Measurements from ENCODE around the gene CNNM2. TPM values are rescaled to one million over a fixed set of nuclear protein-coding genes. Genes with fewer than 3 reads are reported as not detected.
A peak's percentile ranks its signal among the peaks of the same experiment; 100 is the strongest.

Gene CNNM2
- total RNA-seq, 1 experiment from 2014 or later = 23.5 TPM

DNA sequence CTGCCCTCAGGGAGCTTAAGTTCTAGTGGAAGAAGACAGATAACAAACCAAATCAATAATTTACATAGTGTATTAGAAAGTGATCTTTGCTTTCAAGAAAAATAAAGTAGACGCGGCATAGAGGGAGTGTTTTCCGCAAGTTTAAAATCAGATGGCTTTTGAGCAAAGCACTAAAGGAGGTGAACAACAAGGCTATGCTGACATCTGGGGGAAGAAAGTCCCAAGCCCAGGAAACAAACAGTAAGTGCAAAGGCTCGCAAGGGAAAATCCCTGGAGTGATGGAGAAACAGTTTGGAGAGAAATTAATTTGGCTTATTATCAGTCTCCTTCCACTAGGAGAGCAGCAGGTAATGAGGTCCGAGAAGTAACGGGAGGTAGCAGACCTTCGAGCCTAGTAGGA lies 1.9 kb upstream of the CNNM2 start:
- H3K9me3 Mint-ChIP-seq = no peaks in the 10 kb centered on the region
- H3K4me1 Mint-ChIP-seq = peaks cover 25% of the 10 kb centered on the region
- peaks cover 18% of the 10 kb centered on the region for H3K27me3 Mint-ChIP-seq (ENCODE audit: low read depth)
- H3K36me3 Mint-ChIP-seq = no peaks in the 10 kb centered on the region
- peak overlapping the region; percentile 86 for H3K4me3 Mint-ChIP-seq
- H3K27ac Mint-ChIP-seq = no peak overlapping the region
- CTCF ChIA-PET = interaction anchor here (0.5 to 2.8 kb wide), 8 partner anchors 10 to 323 kb away, joined by 3 to 33 read pairs (median 4); partner anchors contain the start of gene AS3MT
- no peak for DNase-seq (ENCODE audit: low spot score)
- POLR2A ChIA-PET = no interaction called here
- no peak for ATAC-seq
- no peak for TF ChIP-seq MAX (CRISPR knock-in tag; IDR thresholded peaks at IDR 0.05)

- Mint-ChIP-seq H3K36me3 (no peaks in the 10 kb centered on the region), H3K4me3 (peak overlapping the region; percentile 86)
- TF ChIP-seq SMAD4 (CRISPR knock-in tag; IDR thresholded peaks at IDR 0.05) (no peak), MXD4 (CRISPR knock-in tag; IDR thresholded peaks at IDR 0.05; ENCODE audit: borderline replicate concordance) (no peak), ZMAT4 (CRISPR knock-in tag; IDR thresholded peaks at IDR 0.05) (no peak), ZNF317 (CRISPR knock-in tag; IDR thresholded peaks at IDR 0.05; ENCODE audit: borderline replicate concordance, low read depth) (no peak), MAX (CRISPR knock-in tag; IDR thresholded peaks at IDR 0.05) (no peak), SOX15 (CRISPR knock-in tag; IDR thresholded peaks at IDR 0.05) (no peak), GTF2I (CRISPR knock-in tag; conservative IDR thresholded peaks at IDR 0.05) (no peak), ZNF425 (CRISPR knock-in tag; conservative IDR thresholded peaks at IDR 0.05) (no peak), ZNF423 (CRISPR knock-in tag; IDR thresholded peaks at IDR 0.05) (peak; percentile 25; the same call in 1 of the 2 replicates), JUN (CRISPR knock-in tag; IDR thresholded peaks at IDR 0.05) (no peak), ZNF532 (CRISPR knock-in tag; IDR thresholded peaks at IDR 0.05; ENCODE audit: borderline replicate concordance) (no peak), RORB (CRISPR knock-in tag; IDR thresholded peaks at IDR 0.05) (no peak), E2F5 (CRISPR knock-in tag; IDR thresholded peaks at IDR 0.05) (no peak), FOXK1 (CRISPR knock-in tag; IDR thresholded peaks at IDR 0.05) (no peak)
- TF ChIP-seq, protein P1, sequence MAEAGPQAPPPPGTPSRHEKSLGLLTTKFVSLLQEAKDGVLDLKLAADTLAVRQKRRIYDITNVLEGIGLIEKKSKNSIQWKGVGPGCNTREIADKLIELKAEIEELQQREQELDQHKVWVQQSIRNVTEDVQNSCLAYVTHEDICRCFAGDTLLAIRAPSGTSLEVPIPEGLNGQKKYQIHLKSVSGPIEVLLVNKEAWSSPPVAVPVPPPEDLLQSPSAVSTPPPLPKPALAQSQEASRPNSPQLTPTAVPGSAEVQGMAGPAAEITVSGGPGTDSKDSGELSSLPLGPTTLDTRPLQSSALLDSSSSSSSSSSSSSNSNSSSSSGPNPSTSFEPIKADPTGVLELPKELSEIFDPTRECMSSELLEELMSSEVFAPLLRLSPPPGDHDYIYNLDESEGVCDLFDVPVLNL (CRISPR knock-in tag; IDR thresholded peaks at IDR 0.05; ENCODE audit: borderline replicate concordance, low read depth) = no peak
- TF ChIP-seq, protein P2, sequence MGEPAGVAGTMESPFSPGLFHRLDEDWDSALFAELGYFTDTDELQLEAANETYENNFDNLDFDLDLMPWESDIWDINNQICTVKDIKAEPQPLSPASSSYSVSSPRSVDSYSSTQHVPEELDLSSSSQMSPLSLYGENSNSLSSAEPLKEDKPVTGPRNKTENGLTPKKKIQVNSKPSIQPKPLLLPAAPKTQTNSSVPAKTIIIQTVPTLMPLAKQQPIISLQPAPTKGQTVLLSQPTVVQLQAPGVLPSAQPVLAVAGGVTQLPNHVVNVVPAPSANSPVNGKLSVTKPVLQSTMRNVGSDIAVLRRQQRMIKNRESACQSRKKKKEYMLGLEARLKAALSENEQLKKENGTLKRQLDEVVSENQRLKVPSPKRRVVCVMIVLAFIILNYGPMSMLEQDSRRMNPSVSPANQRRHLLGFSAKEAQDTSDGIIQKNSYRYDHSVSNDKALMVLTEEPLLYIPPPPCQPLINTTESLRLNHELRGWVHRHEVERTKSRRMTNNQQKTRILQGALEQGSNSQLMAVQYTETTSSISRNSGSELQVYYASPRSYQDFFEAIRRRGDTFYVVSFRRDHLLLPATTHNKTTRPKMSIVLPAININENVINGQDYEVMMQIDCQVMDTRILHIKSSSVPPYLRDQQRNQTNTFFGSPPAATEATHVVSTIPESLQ (CRISPR knock-in tag; IDR thresholded peaks at IDR 0.05) = no peak
- TF ChIP-seq, protein P3, sequence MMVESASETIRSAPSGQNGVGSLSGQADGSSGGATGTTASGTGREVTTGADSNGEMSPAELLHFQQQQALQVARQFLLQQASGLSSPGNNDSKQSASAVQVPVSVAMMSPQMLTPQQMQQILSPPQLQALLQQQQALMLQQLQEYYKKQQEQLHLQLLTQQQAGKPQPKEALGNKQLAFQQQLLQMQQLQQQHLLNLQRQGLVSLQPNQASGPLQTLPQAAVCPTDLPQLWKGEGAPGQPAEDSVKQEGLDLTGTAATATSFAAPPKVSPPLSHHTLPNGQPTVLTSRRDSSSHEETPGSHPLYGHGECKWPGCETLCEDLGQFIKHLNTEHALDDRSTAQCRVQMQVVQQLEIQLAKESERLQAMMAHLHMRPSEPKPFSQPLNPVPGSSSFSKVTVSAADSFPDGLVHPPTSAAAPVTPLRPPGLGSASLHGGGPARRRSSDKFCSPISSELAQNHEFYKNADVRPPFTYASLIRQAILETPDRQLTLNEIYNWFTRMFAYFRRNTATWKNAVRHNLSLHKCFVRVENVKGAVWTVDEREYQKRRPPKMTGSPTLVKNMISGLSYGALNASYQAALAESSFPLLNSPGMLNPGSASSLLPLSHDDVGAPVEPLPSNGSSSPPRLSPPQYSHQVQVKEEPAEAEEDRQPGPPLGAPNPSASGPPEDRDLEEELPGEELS (CRISPR knock-in tag; IDR thresholded peaks at IDR 0.05) = peak; percentile 55; the same call in 1 of the 2 replicates
These were observed 656 bp upstream of the CNNM2 start for GRCh38 chr10:102917314-102917961.

More at GRCh38 chr10:102917314-102917961, 656 bp upstream of the CNNM2 start:
- ChIA-PET CTCF (interaction anchor here (0.6 to 4.9 kb wide), 52 partner anchors 11 to 567 kb away, joined by 3 to 50 read pairs (median 4); partner anchors contain the start of genes ARL3, AS3MT, BORCS7 and CYP17A1), POLR2A (interaction anchor here (0.6 to 1.8 kb wide), 7 partner anchors 48 to 360 kb away, joined by 3 to 7 read pairs (median 4); partner anchors contain the start of genes ARL3, AS3MT and SFXN2)
- H3K9me3 Mint-ChIP-seq = no peaks in the 10 kb centered on the region
- ATAC-seq (peak; percentile 49), DNase-seq (ENCODE audit: low spot score) (peak; percentile 89)
- H3K27me3 Mint-ChIP-seq (ENCODE audit: low read depth) = peaks cover 18% of the 10 kb centered on the region
- peaks cover 38% of the 10 kb centered on the region for H3K4me1 Mint-ChIP-seq
- peak overlapping the region; percentile 36; the same call in 1 of the 2 replicates for H3K27ac Mint-ChIP-seq

All from WTC11 (cell line).